Subcutaneous abdominal adipose tissue (tissue), 5 donors: ENCODE data around the gene PARD6G.
A peak's percentile ranks its signal among the peaks of the same experiment; 100 is the strongest.

ENCODE experiments used
- H3K27ac ChIP-seq: one replicate; pipeline ENCODE4 v1.7.0; 2013; ENCODE audit warnings: low read depth, mild to moderate bottlenecking, inconsistent platforms, low read length, moderate library complexity
- H3K27me3 ChIP-seq, 5 donors: one replicate each; pipeline ENCODE4 v1.7.0; 2013; ENCODE audit warnings: low read length in 5 of 5, inconsistent platforms in 1 of 5; ENCODE audit not compliant: control insufficient read depth in 5 of 5, insufficient read depth in 4 of 5
- H3K36me3 ChIP-seq, 5 donors: one replicate each; pipeline ENCODE4 v1.7.0; 2013; ENCODE audit warnings: low read length in 5 of 5; ENCODE audit not compliant: control insufficient read depth in 5 of 5, insufficient read depth in 5 of 5
- H3K4me1 ChIP-seq, 5 donors: one replicate each; pipeline ENCODE4 v1.7.0; 2013; ENCODE audit warnings: low read length in 5 of 5, mild to moderate bottlenecking in 3 of 5, moderate library complexity in 1 of 5; ENCODE audit not compliant: control insufficient read depth in 5 of 5, insufficient read depth in 5 of 5
- H3K4me3 ChIP-seq, 5 donors: one replicate each; pipeline ENCODE4 v1.7.0; 2013; ENCODE audit warnings: low read length in 5 of 5, low read depth in 1 of 5
- H3K9ac ChIP-seq, 5 donors: one replicate each; pipeline ENCODE4 v1.7.0; 2013; ENCODE audit warnings: low read length in 5 of 5, mild to moderate bottlenecking in 4 of 5, moderate library complexity in 3 of 5
- H3K9me3 ChIP-seq, 5 donors: one replicate each; pipeline ENCODE4 v1.7.0; 2013; ENCODE audit warnings: low read length in 5 of 5; ENCODE audit not compliant: control insufficient read depth in 5 of 5
- donor health status: healthy.
- donor health status: healthy.
- donor health status: healthy.
- donor health status: healthy.
- donor health status: healthy.

The PARD6G gene

DNA sequence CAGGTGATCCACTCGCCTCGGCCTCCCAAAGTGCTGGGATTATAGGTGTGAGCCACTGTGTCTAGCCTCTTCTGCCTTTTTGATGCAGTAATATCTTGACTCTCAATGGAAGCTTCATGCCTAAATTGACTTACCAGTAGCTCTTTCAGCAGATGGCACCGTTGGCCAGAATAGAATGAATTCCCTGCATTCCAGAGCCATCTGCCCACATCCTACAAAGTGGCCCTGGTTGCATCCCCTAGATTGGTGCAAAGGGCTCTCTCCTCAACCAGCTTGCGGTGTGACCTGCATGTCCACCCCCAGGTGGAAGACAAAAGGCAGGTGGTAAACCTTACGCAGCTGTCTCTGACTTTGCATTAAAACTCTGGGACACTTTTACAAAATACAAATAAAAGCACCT lies 4.4 kb upstream of the PARD6G start:
- H3K9ac ChIP-seq: no peak overlapping the region
- H3K4me3 ChIP-seq: no peak overlapping the region
- H3K9me3 ChIP-seq: peaks cover 0 to 4% (median 0%) of the 10 kb centered on the region in 5 donors
- peaks cover 0 to 8% (median 6%) of the 10 kb centered on the region in 5 donors for H3K4me1 ChIP-seq
- no peaks in the 10 kb centered on the region for H3K36me3 ChIP-seq
- H3K27me3 ChIP-seq: no peaks in the 10 kb centered on the region
- no peak overlapping the region for H3K27ac ChIP-seq

DNA sequence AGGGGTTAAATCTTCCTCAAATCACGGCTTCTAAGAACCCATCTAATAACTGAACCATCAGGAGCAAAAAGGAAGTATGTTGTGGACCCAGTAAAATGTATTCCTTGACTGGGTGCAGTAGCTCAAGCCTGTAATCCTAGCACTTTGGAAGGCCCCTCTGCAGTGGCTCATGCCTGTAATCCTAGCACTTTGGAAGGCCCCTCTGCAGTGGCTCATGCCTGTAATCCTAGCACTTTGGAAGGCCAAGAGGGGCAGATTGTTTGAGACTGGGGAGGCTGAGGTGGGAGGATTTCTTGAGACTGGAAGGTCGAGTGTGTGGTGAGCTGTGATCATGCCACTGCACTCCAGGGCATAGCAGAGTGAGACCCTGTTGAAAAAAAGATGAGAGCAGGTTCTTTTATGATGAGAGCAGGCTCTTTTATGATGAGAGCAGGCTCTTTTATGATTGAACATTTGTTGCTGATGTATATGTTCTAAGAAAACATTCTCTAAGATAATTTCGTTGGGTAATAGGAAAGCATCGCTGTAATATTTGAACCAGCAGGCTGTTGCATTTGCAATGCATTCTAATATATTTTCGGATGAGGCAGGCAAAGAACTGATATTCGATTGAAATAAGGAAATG lies 3.5 kb upstream of the PARD6G start:
- H3K27me3 ChIP-seq: peaks cover 0 to 2% (median 0%) of the 10 kb centered on the region in 5 donors
- H3K9me3 ChIP-seq: peaks cover 0 to 4% (median 0%) of the 10 kb centered on the region in 5 donors
- H3K4me1 ChIP-seq: peaks cover 0 to 15% (median 13%) of the 10 kb centered on the region in 5 donors
- no peak overlapping the region for H3K4me3 ChIP-seq
- no peak overlapping the region for H3K27ac ChIP-seq
- no peak overlapping the region for H3K9ac ChIP-seq
- H3K36me3 ChIP-seq: no peaks in the 10 kb centered on the region

DNA sequence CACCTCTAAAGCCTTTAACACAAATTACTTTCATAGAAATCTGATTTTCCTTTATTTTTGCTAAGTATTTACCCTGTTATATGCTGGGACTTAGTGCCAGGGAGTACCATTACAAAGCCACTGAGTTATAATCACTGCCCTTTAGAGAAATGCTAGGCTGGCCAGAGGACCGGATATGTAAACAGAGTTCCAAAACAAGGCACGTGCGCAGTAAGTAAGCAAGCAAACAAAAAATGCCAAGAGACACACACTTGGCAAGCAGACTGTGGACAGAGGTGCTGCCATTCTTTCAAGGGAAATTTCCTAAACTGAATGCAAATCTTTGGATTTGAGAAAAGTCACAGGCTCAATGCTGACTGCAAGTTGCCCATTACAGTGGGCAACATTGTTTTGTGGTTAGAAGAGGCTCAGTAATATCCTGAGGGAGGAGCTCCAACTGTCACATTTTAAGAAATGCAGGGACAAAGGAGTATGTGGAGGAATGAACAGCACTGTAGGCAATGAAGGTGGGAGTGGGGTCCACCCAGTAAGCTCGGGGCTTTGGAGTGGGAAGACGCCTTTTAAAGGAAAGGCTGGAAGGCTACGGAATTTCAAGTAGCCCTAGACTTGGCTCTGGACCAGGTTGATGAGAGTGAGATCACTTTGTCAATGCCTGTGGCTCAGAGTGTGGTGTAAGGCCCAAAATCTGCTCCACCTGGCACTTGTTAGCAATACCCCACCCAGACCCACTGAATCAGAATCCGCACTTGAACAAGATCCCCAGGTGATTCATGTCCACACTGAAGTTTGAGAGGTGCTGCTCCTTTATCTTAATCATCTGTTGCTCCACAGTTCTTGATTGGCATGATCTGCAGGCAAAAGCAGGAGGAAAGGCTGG lies 2.1 kb upstream of the PARD6G start:
- Histone ChIP-seq H3K27ac (no peak overlapping the region), H3K4me3 (no peak overlapping the region), H3K9me3 (no peaks in the 10 kb centered on the region), H3K36me3 (no peaks in the 10 kb centered on the region), H3K4me1 (peaks cover 0 to 17% (median 14%) of the 10 kb centered on the region in 5 donors), H3K27me3 (peaks cover 0 to 3% (median 0%) of the 10 kb centered on the region in 5 donors), H3K9ac (no peak overlapping the region)

DNA sequence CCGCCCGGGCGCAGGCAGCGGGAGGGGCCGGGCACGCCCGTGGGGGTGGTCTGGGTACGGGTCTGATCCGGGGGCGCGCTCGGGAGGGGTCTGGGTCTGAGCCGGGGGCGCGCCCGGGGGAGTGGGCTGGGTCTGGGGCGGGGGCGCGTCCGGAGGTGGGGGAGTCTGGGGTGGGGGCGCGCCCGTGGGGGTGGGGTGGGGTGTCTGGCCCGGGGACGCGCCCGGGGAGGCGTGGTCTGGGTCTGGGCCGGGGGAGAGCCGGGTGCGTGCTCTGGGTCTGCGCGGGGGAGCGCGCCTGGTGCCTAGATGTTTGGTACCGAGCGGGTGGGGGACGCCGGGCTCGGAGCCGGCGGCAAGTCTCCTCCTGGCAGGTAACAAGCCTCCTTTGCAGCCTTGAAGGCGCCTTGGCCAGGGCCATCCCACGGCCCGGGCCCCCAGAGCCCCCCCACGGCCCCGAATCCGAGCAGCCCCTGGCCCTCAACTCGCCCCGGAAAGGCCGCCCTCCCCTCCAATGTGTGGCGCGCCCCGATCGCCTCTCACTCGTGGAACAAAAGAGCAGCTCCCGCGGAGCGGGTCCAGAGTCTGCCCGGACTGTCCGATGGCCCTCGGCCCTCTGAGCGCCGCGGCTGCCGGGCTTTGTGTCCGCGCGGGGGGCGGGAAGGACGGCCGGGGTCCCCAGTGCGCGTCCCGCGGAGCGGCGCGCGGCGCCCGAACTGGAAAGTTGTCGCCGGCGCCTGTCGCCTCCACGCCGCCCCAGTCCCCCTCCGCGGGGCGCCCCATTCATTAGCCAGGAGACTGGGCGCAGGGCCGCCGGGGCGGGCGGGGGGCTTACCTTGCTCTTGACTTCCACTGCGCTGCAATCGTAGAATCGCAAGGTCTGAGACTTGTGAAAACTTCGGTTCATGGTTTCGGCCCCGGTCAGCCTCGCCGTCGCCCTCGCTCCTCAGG lies 595 bp downstream of the PARD6G start:
- Histone ChIP-seq H3K4me3 (peak overlapping the region in 4 of 5 donors; percentile 66 to 73 (median 70)), H3K27ac (no peak overlapping the region)

DNA sequence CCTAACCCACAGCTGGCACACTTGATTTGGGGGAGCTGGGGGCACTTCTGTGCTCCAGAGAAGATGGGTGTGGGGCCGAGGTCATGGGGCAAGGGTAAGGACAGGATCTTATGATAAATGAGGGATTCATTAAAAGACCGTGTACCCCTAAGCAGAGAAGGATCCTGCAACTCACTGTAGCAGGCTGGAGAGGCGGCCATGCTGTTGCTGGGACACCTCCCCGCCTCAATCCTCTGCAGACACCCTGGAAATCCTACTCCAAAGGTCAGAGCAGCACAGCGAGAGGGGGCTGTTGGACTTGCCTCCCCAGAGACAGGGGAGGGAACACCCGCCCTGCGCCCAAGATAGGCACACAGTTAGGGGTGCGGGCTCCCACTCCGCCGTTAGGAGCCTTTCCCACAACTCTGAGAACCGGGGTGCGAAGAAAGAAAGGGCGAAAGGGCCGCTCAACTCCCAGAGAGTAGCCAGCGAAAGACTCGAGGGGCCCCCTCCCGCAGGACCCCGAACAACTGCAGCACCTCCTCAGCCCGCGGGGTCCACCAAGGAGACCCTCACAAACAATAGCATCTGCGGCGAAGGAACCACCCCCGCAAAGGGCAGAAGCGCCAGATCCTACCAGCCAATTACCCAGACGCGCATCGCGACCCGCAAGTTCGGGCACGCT lies 1.4 kb downstream of the PARD6G start:
- Histone ChIP-seq H3K27me3 (peaks cover 0 to 3% (median 0%) of the 10 kb centered on the region in 5 donors), H3K9me3 (no peaks in the 10 kb centered on the region), H3K36me3 (no peaks in the 10 kb centered on the region), H3K27ac (no peak overlapping the region), H3K4me1 (peaks cover 0 to 17% (median 14%) of the 10 kb centered on the region in 5 donors), H3K9ac (no peak overlapping the region), H3K4me3 (peak overlapping the region in 4 of 5 donors; percentile 42 to 60 (median 49))

More for the DNA sequence above, 595 bp downstream of the PARD6G start:
- Histone ChIP-seq H3K27me3 (peaks cover 0 to 3% (median 0%) of the 10 kb centered on the region in 5 donors), H3K9ac (peak overlapping the region in 3 of 5 donors; percentile 40 to 59 (median 49)), H3K9me3 (no peaks in the 10 kb centered on the region), H3K36me3 (no peaks in the 10 kb centered on the region), H3K4me1 (peaks cover 0 to 17% (median 14%) of the 10 kb centered on the region in 5 donors)

DNA sequence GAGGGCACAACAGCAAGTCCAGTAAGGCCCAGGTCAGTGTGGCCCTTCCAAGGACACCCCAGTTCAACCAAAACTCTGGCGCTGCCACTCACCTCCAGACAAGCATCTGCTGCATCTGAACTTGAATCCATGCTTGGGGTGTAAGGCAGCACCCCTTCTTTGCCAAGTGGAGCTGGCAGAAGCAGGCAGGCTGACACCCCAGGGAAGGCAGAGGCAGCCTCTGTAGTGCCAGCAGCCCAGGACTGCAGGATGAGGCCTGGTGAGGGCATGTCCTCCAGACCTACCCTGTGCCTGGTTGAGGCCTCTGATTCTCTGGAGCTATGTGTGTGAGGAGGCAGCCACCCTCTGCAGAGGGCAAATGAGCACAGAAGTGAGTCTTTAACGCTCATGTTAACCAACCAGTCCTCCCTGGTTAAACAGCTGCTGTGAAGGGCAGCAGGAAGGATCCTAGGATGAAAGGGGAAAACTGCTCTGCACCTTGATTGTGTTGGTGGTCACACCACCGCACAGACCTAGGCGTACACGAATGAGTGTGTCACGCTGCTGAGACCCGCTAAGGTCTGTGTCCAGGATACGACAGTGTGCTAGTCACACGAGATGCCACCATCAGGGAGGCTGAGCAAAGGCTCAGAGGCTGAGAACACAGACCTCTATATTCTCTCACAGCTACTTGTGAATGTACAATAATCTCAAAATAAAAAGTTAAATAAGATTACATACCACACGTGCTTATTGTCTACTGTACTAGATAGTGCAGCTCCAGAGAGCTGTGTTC lies 2.2 kb downstream of the PARD6G start:
- H3K9me3 ChIP-seq: no peaks in the 10 kb centered on the region
- peaks cover 0 to 3% (median 0%) of the 10 kb centered on the region in 5 donors for H3K27me3 ChIP-seq
- no peak overlapping the region for H3K4me3 ChIP-seq
- no peak overlapping the region for H3K27ac ChIP-seq
- H3K4me1 ChIP-seq: peaks cover 0 to 17% (median 14%) of the 10 kb centered on the region in 5 donors
- H3K9ac ChIP-seq: no peak overlapping the region
- H3K36me3 ChIP-seq: no peaks in the 10 kb centered on the region

DNA sequence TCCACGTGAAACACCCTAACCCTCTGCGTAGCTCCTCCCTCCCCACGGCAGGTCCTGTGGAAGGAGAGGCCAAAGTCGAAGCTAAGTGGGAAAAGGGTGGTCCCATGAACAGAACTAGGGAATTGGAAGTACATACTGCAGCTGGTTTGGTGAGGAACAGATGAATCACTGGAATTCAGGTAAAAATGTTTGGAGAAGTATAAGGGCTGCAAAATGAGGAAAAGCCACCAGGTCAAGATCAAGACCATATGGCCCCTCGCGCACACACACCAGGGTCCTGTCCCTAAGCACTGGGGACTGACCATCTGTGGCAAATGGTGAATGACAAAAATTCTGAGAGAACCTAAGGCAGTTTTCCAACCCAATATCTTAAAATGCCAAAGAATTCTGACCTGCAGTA lies 3.1 kb downstream of the PARD6G start:
- H3K4me3 ChIP-seq: no peak overlapping the region
- H3K36me3 ChIP-seq: no peaks in the 10 kb centered on the region
- no peak overlapping the region for H3K27ac ChIP-seq
- peaks cover 0 to 3% (median 0%) of the 10 kb centered on the region in 5 donors for H3K27me3 ChIP-seq
- peaks cover 0 to 17% (median 14%) of the 10 kb centered on the region in 5 donors for H3K4me1 ChIP-seq
- H3K9ac ChIP-seq: no peak overlapping the region
- H3K9me3 ChIP-seq: no peaks in the 10 kb centered on the region

DNA sequence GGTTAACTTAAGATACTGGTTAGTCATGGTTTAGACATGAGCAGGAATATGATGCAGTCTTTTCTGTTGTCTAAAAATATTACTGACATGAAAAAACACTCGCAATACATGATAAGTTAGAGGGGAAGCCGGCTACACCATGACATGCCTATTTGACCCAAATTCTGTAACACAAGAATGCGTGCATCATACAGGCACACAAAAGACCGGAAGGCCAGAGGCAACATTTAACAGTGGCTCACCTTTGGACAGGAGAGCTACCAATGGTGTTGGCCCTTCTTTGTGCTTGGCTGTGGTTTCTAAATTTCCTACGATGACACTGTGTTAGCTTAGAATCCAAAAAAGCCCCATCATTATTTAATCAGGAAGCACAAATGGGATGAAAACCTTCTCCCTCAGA lies 4.1 kb downstream of the PARD6G start:
- Histone ChIP-seq H3K9me3 (no peaks in the 10 kb centered on the region), H3K36me3 (no peaks in the 10 kb centered on the region), H3K27ac (no peak overlapping the region), H3K9ac (no peak overlapping the region), H3K27me3 (peaks cover 0 to 3% (median 0%) of the 10 kb centered on the region in 5 donors), H3K4me1 (peaks cover 0 to 17% (median 14%) of the 10 kb centered on the region in 5 donors), H3K4me3 (no peak overlapping the region)
